Lower lobe of right lung (tissue), 2 donors: ENCODE results near the gene ARHGEF6. TPM values are rescaled to one million over a fixed set of nuclear protein-coding genes. Genes with fewer than 3 reads are reported as not detected.

Source experiments
- ATAC-seq, 2 donors: fragments of 200-7000 bp; cut with Tn5 transposase; one replicate each; pipeline ENCODE4 v1.9.1; 2020 to 2022; ENCODE audit warnings: mild to moderate bottlenecking in 2 of 2, moderate library complexity in 2 of 2
- DNase-seq: peaks from one replicate; pipeline ENCODE4 v3.0.0-alpha.2; 2020
- H3K27ac ChIP-seq: fragments of 200-600 bp; one replicate; pipeline ENCODE4 v1.8.0; 2022
- H3K27me3 ChIP-seq: fragments of 200-600 bp; one replicate; pipeline ENCODE4 v1.8.0; 2022; ENCODE audit warnings: low read depth
- H3K36me3 ChIP-seq: fragments of 200-600 bp; one replicate; pipeline ENCODE4 v1.8.0; 2022; ENCODE audit warnings: mild to moderate bottlenecking
- H3K4me1 ChIP-seq: fragments of 200-600 bp; one replicate; pipeline ENCODE4 v1.8.0; 2022
- H3K4me3 ChIP-seq: fragments of 200-600 bp; one replicate; pipeline ENCODE4 v1.8.0; 2022; ENCODE audit warnings: mild to moderate bottlenecking
- H3K9me3 ChIP-seq: fragments of 200-600 bp; one replicate; pipeline ENCODE4 v1.8.0; 2022
- intact Hi-C: fragments of 100-400 bp; cut with DNase I; formaldehyde crosslinking; loops from one replicate; pipeline ENCODE4 v1.11.0; 2022
- total RNA-seq: library from RNA; stranded (reverse); fragmentation: NEBNext Ultra II Directional; extraction: Animal tissue kit (Norgen Biotek cat#: 25700); gene quantifications from one replicate; pipeline ENCODE4 v1.2.1, GENCODE V29; 2021
- TF ChIP-seq, protein P1 (sequence below): fragments of 200-600 bp; IDR thresholded peaks from one replicate; pipeline ENCODE4 v1.8.0; 2022; ENCODE audit warnings: antibody characterized with exemption, mild to moderate bottlenecking
- donor health status: DM: no; HTN: yes; CAD: no; lungs with severe emphysema.

Gene ARHGEF6
- total RNA-seq, 1 donor from 2014 or later: 33.7 TPM

DNA sequence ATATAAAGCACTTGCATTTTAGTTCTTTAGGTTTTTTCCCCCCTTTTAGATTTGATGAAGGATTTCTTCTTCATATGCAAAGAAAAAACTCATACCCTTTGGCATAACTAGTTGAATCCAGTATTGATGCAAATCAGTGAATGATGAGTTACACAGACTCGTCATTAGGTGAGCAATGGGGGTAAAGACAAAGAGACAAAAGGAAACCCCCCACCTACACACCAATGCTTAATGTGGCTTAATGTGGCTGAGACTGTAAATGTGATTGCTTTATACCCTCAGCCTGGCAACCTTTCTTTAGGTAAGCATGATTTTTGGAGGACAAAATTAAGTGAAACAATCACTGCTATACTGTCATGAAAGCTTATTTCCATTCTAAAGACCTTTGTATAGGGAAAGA lies 93.3 kb downstream of the ARHGEF6 start:
- DNase-seq (no peak), ATAC-seq (no peak)
- Histone ChIP-seq H3K36me3 (peaks cover 32% of the 10 kb centered on the region), H3K27me3 (no peaks in the 10 kb centered on the region), H3K27ac (no peak overlapping the region), H3K4me1 (no peaks in the 10 kb centered on the region), H3K9me3 (no peaks in the 10 kb centered on the region), H3K4me3 (no peak overlapping the region)
- TF ChIP-seq, protein P1, sequence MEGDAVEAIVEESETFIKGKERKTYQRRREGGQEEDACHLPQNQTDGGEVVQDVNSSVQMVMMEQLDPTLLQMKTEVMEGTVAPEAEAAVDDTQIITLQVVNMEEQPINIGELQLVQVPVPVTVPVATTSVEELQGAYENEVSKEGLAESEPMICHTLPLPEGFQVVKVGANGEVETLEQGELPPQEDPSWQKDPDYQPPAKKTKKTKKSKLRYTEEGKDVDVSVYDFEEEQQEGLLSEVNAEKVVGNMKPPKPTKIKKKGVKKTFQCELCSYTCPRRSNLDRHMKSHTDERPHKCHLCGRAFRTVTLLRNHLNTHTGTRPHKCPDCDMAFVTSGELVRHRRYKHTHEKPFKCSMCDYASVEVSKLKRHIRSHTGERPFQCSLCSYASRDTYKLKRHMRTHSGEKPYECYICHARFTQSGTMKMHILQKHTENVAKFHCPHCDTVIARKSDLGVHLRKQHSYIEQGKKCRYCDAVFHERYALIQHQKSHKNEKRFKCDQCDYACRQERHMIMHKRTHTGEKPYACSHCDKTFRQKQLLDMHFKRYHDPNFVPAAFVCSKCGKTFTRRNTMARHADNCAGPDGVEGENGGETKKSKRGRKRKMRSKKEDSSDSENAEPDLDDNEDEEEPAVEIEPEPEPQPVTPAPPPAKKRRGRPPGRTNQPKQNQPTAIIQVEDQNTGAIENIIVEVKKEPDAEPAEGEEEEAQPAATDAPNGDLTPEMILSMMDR: no peak
- intact Hi-C loops: no loop called here

DNA sequence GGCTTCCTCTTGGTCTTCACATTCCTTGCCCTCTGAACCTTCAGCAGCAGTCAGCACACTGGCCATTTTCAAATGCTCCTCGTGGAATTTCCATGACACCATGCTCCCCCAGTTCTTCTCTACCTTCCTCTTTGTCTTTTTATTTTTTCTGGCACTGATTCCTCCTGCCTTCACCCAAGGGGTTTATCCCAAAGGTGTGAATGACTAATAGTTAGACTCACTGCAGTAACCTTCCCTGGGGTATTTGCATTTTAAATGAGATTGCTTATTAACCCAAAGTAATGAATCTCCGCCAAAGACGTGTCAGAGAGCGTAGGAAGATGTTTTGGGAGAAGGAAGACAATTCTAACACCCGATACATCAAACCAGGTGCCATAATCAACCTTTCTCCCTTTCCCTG lies 96.6 kb downstream of the ARHGEF6 start:
- ATAC-seq (no peak), DNase-seq (no peak)
- H3K4me3 ChIP-seq: no peak overlapping the region
- intact Hi-C loops: no loop called here
- no peaks in the 10 kb centered on the region for H3K9me3 ChIP-seq
- TF ChIP-seq, protein P1: no peak
- no peaks in the 10 kb centered on the region for H3K27me3 ChIP-seq
- H3K4me1 ChIP-seq: no peaks in the 10 kb centered on the region
- peaks cover 45% of the 10 kb centered on the region for H3K36me3 ChIP-seq
- no peak overlapping the region for H3K27ac ChIP-seq

DNA sequence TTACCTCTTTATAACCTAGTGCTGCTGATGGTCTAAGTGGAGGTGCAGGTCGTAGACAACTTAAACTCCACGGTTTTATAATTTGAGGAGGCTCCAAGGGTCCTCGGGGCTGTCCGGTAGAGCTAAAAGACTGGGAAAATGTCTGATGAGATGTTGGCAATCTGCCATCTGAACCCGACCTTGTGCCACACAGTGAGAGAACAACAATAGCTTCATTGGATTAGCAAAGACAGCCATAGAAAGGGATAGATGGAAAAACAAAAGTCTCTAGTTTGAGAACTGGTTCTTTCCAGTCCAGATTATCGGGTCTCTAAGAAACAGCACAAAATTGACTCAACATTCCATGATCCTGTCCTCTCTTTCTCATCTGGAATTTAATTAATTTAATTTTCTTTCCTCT lies 101.2 kb downstream of the ARHGEF6 start:
- intact Hi-C loops: no loop called here
- DNase-seq (no peak), ATAC-seq (no peak)
- H3K9me3 ChIP-seq: no peaks in the 10 kb centered on the region
- H3K36me3 ChIP-seq: peaks cover 26% of the 10 kb centered on the region
- no peak overlapping the region for H3K4me3 ChIP-seq
- H3K27me3 ChIP-seq: no peaks in the 10 kb centered on the region
- TF ChIP-seq, protein P1: no peak
- no peak overlapping the region for H3K27ac ChIP-seq
- H3K4me1 ChIP-seq: no peaks in the 10 kb centered on the region

DNA sequence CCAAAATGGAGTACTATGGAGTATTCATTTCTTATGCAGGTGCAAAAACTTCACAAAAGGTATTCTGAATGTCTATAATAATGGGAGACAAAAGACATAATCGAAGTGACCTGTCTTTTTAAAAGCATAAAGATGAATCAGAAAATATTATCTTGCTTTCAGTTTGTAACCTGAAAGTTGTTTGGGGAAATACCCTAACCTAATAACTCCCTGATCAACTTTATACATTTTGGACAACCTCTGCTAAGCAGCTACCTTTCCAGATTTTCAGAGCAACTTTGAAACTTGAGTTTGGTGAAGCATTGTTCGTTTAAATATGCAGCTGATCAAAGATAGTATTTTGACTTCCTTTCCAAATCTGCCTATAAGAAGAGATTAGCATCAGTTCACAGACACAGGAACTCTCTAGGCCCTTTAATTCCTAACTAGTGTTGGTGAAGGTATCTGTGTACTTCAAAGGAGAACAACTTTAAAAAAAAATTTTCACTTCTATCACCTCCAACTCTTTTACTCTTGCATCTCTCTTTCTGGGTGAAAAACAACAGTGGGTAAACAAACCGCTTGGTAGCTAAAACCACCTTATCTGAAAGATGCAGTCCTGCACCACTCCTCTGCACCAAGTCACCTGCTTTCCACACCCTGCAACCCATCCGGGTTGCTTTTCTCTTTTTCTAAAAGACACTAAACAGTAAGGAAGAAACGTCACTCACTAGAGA lies 106.3 kb downstream of the ARHGEF6 start:
- intact Hi-C loops: no loop called here
- ATAC-seq (no peak), DNase-seq (no peak)
- Histone ChIP-seq H3K9me3 (no peaks in the 10 kb centered on the region), H3K27ac (no peak overlapping the region), H3K36me3 (peaks cover 16% of the 10 kb centered on the region), H3K4me1 (no peaks in the 10 kb centered on the region), H3K4me3 (no peak overlapping the region), H3K27me3 (no peaks in the 10 kb centered on the region)
- TF ChIP-seq, protein P1: no peak

DNA sequence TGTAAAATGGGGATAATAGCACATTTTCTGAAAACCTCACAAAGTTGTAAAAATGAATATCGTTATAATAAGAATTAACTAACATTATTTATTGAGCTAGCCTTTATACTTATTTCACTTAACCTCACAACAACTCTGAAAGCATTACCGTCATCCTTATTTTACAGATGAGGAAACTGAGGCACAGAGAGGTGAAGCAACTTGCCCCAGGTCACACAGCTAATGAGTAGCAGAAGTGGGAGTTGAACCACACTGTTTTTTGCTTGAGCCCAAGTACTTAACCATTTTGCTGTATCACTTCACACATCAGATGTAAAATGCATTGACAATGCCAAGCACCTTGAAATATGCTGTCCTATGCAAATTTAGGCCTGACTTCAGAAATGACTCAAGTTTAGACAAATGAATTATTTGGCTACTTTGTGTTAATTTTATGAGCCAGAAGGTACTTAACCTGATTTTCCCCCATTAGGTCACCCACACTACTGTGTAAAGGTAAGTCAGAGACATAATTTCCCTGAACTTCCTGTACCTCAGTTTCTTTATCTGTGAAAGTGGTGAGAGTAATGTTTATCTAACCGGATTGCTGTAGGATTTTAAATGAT lies 109.6 kb downstream of the ARHGEF6 start:
- H3K27ac ChIP-seq: no peak overlapping the region
- TF ChIP-seq, protein P1: no peak
- no peaks in the 10 kb centered on the region for H3K27me3 ChIP-seq
- no peaks in the 10 kb centered on the region for H3K9me3 ChIP-seq
- intact Hi-C loops: no loop called here
- no peak overlapping the region for H3K4me3 ChIP-seq
- ATAC-seq (no peak), DNase-seq (no peak)
- no peaks in the 10 kb centered on the region for H3K4me1 ChIP-seq
- H3K36me3 ChIP-seq: peaks cover 34% of the 10 kb centered on the region
